ENCODE results near the gene PDLIM7. TPM values are rescaled to one million over a fixed set of nuclear protein-coding genes. Genes with fewer than 3 reads are reported as not detected.
A peak's percentile ranks its signal among the peaks of the same experiment; 100 is the strongest.

The PDLIM7 gene
- total RNA-seq, 1 donor from 2014 or later = 38.7 TPM

GRCh38 chr5:177515580-177515979 is 18.2 kb upstream of the PDLIM7 start:
- no peaks in the 10 kb centered on the region for H3K27me3 ChIP-seq
- H3K27ac ChIP-seq = no peak overlapping the region
- H3K36me3 ChIP-seq = no peaks in the 10 kb centered on the region
- Mint-ChIP-seq H3K9me3 (no peaks in the 10 kb centered on the region), H3K4me3 (peak overlapping the region; percentile 92), H3K36me3 (peaks cover 30% of the 10 kb centered on the region), H3K27ac (peak overlapping the region; percentile 58), H3K27me3 (ENCODE audit: insufficient read depth, low read depth) (peaks cover 11% of the 10 kb centered on the region), H3K4me1 (peaks cover 21% of the 10 kb centered on the region)
- peaks cover 9% of the 10 kb centered on the region for H4K20me1 ChIP-seq (ENCODE audit: low read depth)
- H3K9me3 ChIP-seq (ENCODE audit: low read depth) = no peaks in the 10 kb centered on the region
- no peak for DNase-seq (ENCODE audit: low spot score)
- H2AFZ ChIP-seq (replicated peaks) = no peak overlapping the region
- H3K4me3 ChIP-seq = peak overlapping the region; percentile 73
- TF ChIP-seq EZH2 (IDR thresholded peaks at IDR 0.05) (no peak), CTCF (IDR thresholded peaks at IDR 0.05) (no peak), EZH2phosphoT487 (IDR thresholded peaks at IDR 0.05) (no peak)
- H3K4me1 ChIP-seq = no peaks in the 10 kb centered on the region
- no peak overlapping the region for H3K9ac ChIP-seq
- H3F3A ChIP-seq (ENCODE audit: low read depth) = peaks cover 22% of the 10 kb centered on the region
- H3K79me2 ChIP-seq (ENCODE audit: low read depth) = peaks cover 25% of the 10 kb centered on the region
- H3K4me2 ChIP-seq = peak overlapping the region; percentile 94

- Histone ChIP-seq H3K9ac (no peak overlapping the region), H4K20me1 (ENCODE audit: low read depth) (peaks cover 9% of the 10 kb centered on the region), H3K27ac (no peak overlapping the region), H3K4me3 (no peak overlapping the region), H3K9me3 (ENCODE audit: low read depth) (no peaks in the 10 kb centered on the region), H3K4me1 (no peaks in the 10 kb centered on the region), H3F3A (ENCODE audit: low read depth) (peaks cover 14% of the 10 kb centered on the region), H2AFZ (replicated peaks) (no peak overlapping the region), H3K36me3 (no peaks in the 10 kb centered on the region), H3K4me2 (no peak overlapping the region), H3K79me2 (ENCODE audit: low read depth) (peaks cover 25% of the 10 kb centered on the region), H3K27me3 (no peaks in the 10 kb centered on the region)
- Mint-ChIP-seq H3K27me3 (ENCODE audit: insufficient read depth, low read depth) (peaks cover 11% of the 10 kb centered on the region), H3K4me3 (peak overlapping the region; percentile 92), H3K36me3 (peaks cover 22% of the 10 kb centered on the region), H3K9me3 (no peaks in the 10 kb centered on the region), H3K4me1 (peaks cover 21% of the 10 kb centered on the region), H3K27ac (no peak overlapping the region)
- DNase-seq (ENCODE audit: low spot score) = no peak
- TF ChIP-seq EZH2 (IDR thresholded peaks at IDR 0.05) = no peak
- no peak for TF ChIP-seq CTCF (IDR thresholded peaks at IDR 0.05)
- TF ChIP-seq EZH2phosphoT487 (IDR thresholded peaks at IDR 0.05) = no peak
Observed at GRCh38 chr5:177514541-177514940, 17.1 kb upstream of the PDLIM7 start.

GRCh38 chr5:177513500-177513899 is 16.1 kb upstream of the PDLIM7 start:
- H3F3A ChIP-seq (ENCODE audit: low read depth) = peaks cover 7% of the 10 kb centered on the region
- no peaks in the 10 kb centered on the region for H3K36me3 ChIP-seq
- H3K9me3 Mint-ChIP-seq = no peaks in the 10 kb centered on the region
- H3K27me3 ChIP-seq = no peaks in the 10 kb centered on the region
- DNase-seq (ENCODE audit: low spot score) = no peak
- no peak overlapping the region for H2AFZ ChIP-seq (replicated peaks)
- H3K9me3 ChIP-seq (ENCODE audit: low read depth) = no peaks in the 10 kb centered on the region
- H3K79me2 ChIP-seq (ENCODE audit: low read depth) = peaks cover 19% of the 10 kb centered on the region
- H3K9ac ChIP-seq = no peak overlapping the region
- H3K27ac Mint-ChIP-seq = no peak overlapping the region
- no peak overlapping the region for H3K4me3 ChIP-seq
- H3K4me3 Mint-ChIP-seq = no peak overlapping the region
- no peak overlapping the region for H3K27ac ChIP-seq
- peaks cover 23% of the 10 kb centered on the region for H3K4me1 Mint-ChIP-seq
- no peak overlapping the region for H3K4me2 ChIP-seq
- H3K36me3 Mint-ChIP-seq = peaks cover 20% of the 10 kb centered on the region
- peaks cover 9% of the 10 kb centered on the region for H4K20me1 ChIP-seq (ENCODE audit: low read depth)
- H3K4me1 ChIP-seq = no peaks in the 10 kb centered on the region
- peaks cover 11% of the 10 kb centered on the region for H3K27me3 Mint-ChIP-seq (ENCODE audit: insufficient read depth, low read depth)
- TF ChIP-seq EZH2 (IDR thresholded peaks at IDR 0.05) (no peak), EZH2phosphoT487 (IDR thresholded peaks at IDR 0.05) (no peak), CTCF (IDR thresholded peaks at IDR 0.05) (no peak)
